HL-60 (cell line): Measurements from ENCODE around the gene ANTXR1.

Experiments used
- GABPA ChIP-seq: IDR thresholded peaks from 2 replicates; pipeline ENCODE4 v1.6.1; 2012; ENCODE audit warnings: low read depth
- POLR2AphosphoS5 ChIP-seq: IDR thresholded peaks from 2 replicates; pipeline ENCODE4 v1.6.1; 2012; ENCODE audit warnings: low read depth
- REST ChIP-seq: IDR thresholded peaks from 2 replicates; pipeline ENCODE4 v1.6.1; 2012; ENCODE audit warnings: low read depth; ENCODE audit not compliant: insufficient replicate concordance
- TF ChIP-seq, protein P1 (sequence below): IDR thresholded peaks from one replicate; pipeline ENCODE4 v1.5.1; 2011; ENCODE audit warnings: low read length, control low read depth, inconsistent platforms; ENCODE audit not compliant: insufficient read depth

DNA sequence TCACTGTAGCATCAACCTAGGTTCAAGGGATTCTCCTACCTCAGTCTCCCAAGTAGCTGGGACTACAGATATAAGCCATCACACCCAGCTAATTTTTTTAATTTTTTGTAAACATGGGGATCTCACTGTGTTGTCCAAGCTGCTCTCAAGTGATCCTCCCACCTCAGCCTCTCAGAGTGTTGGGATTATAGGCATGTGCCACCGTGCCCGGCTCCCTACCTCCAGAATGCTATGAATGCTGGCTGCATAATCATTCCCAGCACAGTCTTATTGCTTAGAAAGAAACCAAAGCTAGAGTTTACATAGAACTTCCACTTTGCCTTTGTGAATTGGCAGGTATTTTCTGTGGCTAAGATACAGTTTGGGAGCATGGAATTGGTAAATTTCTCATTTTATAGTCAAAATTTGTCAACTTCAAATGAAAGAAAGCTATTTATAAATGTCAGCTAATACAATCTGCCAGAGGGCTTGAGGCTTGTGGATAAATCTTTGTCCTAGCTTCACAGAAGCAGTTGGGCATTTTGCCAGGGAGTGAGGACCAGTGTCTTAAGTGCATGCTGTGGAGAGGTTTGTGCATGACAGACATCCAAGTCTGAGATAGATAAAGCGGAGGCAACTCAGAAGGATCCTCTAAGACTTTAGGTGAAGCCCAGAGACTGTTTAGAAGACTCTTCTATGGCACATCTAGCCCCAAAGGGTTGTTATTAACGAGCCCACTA lies 175.4 kb downstream of the ANTXR1 start:
- TF ChIP-seq POLR2AphosphoS5 (no peak), REST (no peak), GABPA (no peak)
- TF ChIP-seq, protein P1, sequence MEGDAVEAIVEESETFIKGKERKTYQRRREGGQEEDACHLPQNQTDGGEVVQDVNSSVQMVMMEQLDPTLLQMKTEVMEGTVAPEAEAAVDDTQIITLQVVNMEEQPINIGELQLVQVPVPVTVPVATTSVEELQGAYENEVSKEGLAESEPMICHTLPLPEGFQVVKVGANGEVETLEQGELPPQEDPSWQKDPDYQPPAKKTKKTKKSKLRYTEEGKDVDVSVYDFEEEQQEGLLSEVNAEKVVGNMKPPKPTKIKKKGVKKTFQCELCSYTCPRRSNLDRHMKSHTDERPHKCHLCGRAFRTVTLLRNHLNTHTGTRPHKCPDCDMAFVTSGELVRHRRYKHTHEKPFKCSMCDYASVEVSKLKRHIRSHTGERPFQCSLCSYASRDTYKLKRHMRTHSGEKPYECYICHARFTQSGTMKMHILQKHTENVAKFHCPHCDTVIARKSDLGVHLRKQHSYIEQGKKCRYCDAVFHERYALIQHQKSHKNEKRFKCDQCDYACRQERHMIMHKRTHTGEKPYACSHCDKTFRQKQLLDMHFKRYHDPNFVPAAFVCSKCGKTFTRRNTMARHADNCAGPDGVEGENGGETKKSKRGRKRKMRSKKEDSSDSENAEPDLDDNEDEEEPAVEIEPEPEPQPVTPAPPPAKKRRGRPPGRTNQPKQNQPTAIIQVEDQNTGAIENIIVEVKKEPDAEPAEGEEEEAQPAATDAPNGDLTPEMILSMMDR, result no peak
